ENCODE data around the gene ENPP6.

DNA sequence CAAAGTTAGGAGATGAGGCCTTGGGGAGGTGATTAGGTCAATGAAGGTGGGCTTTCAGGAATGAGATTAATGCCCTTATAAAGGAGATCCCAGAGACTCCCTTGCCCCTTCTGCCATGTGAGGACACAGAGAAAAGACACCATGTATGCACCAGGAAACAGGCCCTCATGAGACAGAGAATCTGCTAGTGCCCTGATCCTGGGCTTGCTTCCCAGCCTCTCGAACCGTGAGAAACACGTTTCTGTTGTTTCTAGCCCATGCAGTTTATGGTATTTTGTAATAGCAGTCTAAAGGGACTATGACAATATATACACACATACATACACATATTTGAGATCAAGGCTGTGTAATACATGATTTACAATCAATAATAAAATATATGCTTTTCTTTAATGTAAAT lies 41.4 kb upstream of the ENPP6 start:
- TF ChIP-seq, protein P1, sequence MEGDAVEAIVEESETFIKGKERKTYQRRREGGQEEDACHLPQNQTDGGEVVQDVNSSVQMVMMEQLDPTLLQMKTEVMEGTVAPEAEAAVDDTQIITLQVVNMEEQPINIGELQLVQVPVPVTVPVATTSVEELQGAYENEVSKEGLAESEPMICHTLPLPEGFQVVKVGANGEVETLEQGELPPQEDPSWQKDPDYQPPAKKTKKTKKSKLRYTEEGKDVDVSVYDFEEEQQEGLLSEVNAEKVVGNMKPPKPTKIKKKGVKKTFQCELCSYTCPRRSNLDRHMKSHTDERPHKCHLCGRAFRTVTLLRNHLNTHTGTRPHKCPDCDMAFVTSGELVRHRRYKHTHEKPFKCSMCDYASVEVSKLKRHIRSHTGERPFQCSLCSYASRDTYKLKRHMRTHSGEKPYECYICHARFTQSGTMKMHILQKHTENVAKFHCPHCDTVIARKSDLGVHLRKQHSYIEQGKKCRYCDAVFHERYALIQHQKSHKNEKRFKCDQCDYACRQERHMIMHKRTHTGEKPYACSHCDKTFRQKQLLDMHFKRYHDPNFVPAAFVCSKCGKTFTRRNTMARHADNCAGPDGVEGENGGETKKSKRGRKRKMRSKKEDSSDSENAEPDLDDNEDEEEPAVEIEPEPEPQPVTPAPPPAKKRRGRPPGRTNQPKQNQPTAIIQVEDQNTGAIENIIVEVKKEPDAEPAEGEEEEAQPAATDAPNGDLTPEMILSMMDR (IDR thresholded peaks at IDR 0.05), result no peak
- TF ChIP-seq POLR2A (IDR thresholded peaks at IDR 0.05), result no peak
